Heart left ventricle (tissue), 13 donors: ENCODE data around the gene CACNB1.

Experiments used
- CTCF ChIP-seq, 12 donors: fragments of 200-600 bp; sonication (generic) in 4 of 12; IDR thresholded peaks; one replicate each; pipeline versions ENCODE4 v1.5.0 to v1.8.0; 2018 to 2022; ENCODE audit warnings: antibody characterized with exemption in 12 of 12, mild to moderate bottlenecking in 5 of 12
- POLR2A ChIP-seq, 2 donors: fragments of 450-650 bp; IDR thresholded peaks; one replicate each; pipeline ENCODE4 v1.6.1; 2017; ENCODE audit warnings: antibody characterized with exemption in 2 of 2, mild to moderate bottlenecking in 2 of 2, moderate library complexity in 2 of 2
- donor health status: ischemic (EF 13 %, LVEDD 7.1; RV severe dilation, severe dysfunction).
- donor health status: DM: no; HTN: yes; CAD: no.
- donor health status: DM: no; HTN: no; CAD: no.
- donor health status: ischemic (EF 25% LVEDD 6.9; RV normal size, moderate dysfunction).
- donor health status: ischemic (EF 25% LVEDD 5.7; RV mildly dilated, moderate dysfunction).
- donor health status: ischemic (EF 35%, LVEDD 5.7; RV mildly dilated, moderate dysfunction).
- donor health status: nonischemic (EF 11% LVEDD 7.7; RV severe dilation, severe dysfunction).
- donor health status: DM: yes; HTN: yes; CAD: no.
- donor health status: PGD.
- donor health status: ischemic (EF 29% LVEDD 5.4; RV normal size, mild dysfunction).
- donor health status: nonischemic (EF 23%, LVEDD 6.1; RV moderate dilation, normal function).

DNA sequence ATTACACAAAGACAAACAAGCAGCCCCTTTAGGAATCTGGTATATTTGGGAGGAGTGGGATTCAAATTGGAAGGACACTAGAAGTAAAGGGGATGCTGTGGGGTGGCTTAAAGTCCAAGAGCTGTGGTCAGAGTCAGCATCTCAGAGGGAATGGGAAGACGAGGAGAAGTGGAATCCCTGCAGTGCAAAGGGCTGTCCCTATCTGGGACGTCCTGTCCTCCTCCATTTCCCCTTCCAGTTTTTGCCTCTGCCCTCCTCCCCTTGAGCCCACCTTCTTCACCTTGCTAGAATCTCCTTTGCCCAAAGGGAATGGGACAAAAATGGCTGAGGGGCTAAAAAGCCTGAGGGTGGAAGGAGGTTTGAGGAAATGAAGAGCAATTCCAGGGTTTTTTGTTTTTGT lies 41.8 kb downstream of the CACNB1 start:
- no peak for TF ChIP-seq CTCF (IDR thresholded peaks at IDR 0.05)
- no peak for TF ChIP-seq POLR2A (IDR thresholded peaks at IDR 0.05)
